ENCODE measurements around the gene SLC6A20.

Gene SLC6A20

DNA sequence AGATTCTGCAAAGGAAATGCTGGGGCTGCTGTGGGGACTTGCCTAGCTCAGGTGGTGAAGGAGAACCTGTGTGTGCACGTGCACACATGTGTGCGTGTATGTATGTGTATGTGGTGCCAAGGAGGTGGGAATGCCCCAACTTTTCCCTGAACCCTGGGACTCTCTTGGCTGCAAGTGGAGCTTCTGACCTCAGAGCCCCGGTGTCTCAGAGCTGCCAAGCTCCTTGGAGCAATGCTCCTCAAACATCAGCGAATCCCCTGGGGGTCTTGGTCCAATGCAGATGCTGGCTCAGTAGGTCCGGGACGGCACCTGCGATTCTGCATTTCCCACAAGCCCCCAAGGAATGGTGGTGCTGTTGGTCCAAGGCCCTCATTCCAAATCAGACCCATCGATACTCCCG is 5.8 kb upstream of the SLC6A20 start:
- Histone ChIP-seq H3K4me3 (ENCODE audit: insufficient read depth in 1 of 2, low read depth in 1 of 2, low read length in 2 of 2) (no peak overlapping the region), H3K23ac (ENCODE audit: low read length in 2 of 2) (no peak overlapping the region), H2BK15ac (ENCODE audit: low read depth, poor library complexity, severe bottlenecking) (no peak overlapping the region), H2BK120ac (ENCODE audit: low read depth, low read length) (no peak overlapping the region), H3K4ac (ENCODE audit: low read depth in 1 of 2, low read length in 2 of 2) (no peak overlapping the region), H3K4me2 (ENCODE audit: low read length, poor library complexity, severe bottlenecking) (no peak overlapping the region), H2AFZ (ENCODE audit: low read depth, low read length) (no peak overlapping the region), H3K4me1 (ENCODE audit: control insufficient read depth, insufficient read depth, low read depth, low read length) (no peaks in the 10 kb centered on the region), H3K27me3 (ENCODE audit: control insufficient read depth in 1 of 2, insufficient read depth in 1 of 2, low read length in 2 of 2) (peaks cover 20 to 31% of the 10 kb centered on the region in 2 experiments), H2AK5ac (ENCODE audit: low read length, severe bottlenecking) (no peak overlapping the region), H3K27ac (ENCODE audit: low read length, poor library complexity, severe bottlenecking) (no peak overlapping the region), H3K18ac (ENCODE audit: low read depth in 1 of 2, low read length in 2 of 2) (no peak overlapping the region), H4K91ac (ENCODE audit: low read length) (no peak overlapping the region), H2BK12ac (ENCODE audit: low read length in 2 of 2) (no peak overlapping the region), H3K14ac (ENCODE audit: low read length in 2 of 2) (no peak overlapping the region), H3K36me3 (ENCODE audit: control insufficient read depth in 1 of 2, insufficient read depth in 2 of 2, low read depth in 1 of 2, low read length in 2 of 2) (no peaks in the 10 kb centered on the region), H2BK5ac (ENCODE audit: low read depth, low read length, poor library complexity, severe bottlenecking) (no peak overlapping the region), H3K9ac (ENCODE audit: low read length) (no peak overlapping the region), H4K8ac (ENCODE audit: low read length) (no peak overlapping the region), H3K79me1 (replicated peaks; ENCODE audit: low read length, poor library complexity, severe bottlenecking) (no peaks in the 10 kb centered on the region), H3K9me3 (ENCODE audit: control insufficient read depth, low read length) (no peaks in the 10 kb centered on the region)
- DNase-seq: no peak
- WGBS: 96% methylated on average over 6 of the region's 9 CpGs

GRCh38 chr3:45800611-45801010 is 4.3 kb upstream of the SLC6A20 start:
- Histone ChIP-seq H3K4ac (ENCODE audit: low read depth in 1 of 2, low read length in 2 of 2) (no peak overlapping the region), H3K27ac (ENCODE audit: low read length, poor library complexity, severe bottlenecking) (no peak overlapping the region), H3K4me3 (ENCODE audit: insufficient read depth in 1 of 2, low read depth in 1 of 2, low read length in 2 of 2) (no peak overlapping the region), H3K27me3 (ENCODE audit: control insufficient read depth in 1 of 2, insufficient read depth in 1 of 2, low read length in 2 of 2) (peaks cover 34 to 46% of the 10 kb centered on the region in 2 experiments), H3K4me1 (ENCODE audit: control insufficient read depth, insufficient read depth, low read depth, low read length) (peaks cover 9% of the 10 kb centered on the region), H2BK120ac (ENCODE audit: low read depth, low read length) (no peak overlapping the region), H2BK5ac (ENCODE audit: low read depth, low read length, poor library complexity, severe bottlenecking) (no peak overlapping the region), H2AFZ (ENCODE audit: low read depth, low read length) (no peak overlapping the region), H3K18ac (ENCODE audit: low read depth in 1 of 2, low read length in 2 of 2) (no peak overlapping the region), H3K9me3 (ENCODE audit: control insufficient read depth, low read length) (no peaks in the 10 kb centered on the region), H2AK5ac (ENCODE audit: low read length, severe bottlenecking) (no peak overlapping the region), H4K91ac (ENCODE audit: low read length) (no peak overlapping the region), H2BK12ac (ENCODE audit: low read length in 2 of 2) (no peak overlapping the region), H4K8ac (ENCODE audit: low read length) (no peak overlapping the region), H3K14ac (ENCODE audit: low read length in 2 of 2) (no peak overlapping the region), H3K4me2 (ENCODE audit: low read length, poor library complexity, severe bottlenecking) (no peak overlapping the region), H2BK15ac (ENCODE audit: low read depth, poor library complexity, severe bottlenecking) (no peak overlapping the region), H3K79me1 (replicated peaks; ENCODE audit: low read length, poor library complexity, severe bottlenecking) (no peaks in the 10 kb centered on the region), H3K36me3 (ENCODE audit: control insufficient read depth in 1 of 2, insufficient read depth in 2 of 2, low read depth in 1 of 2, low read length in 2 of 2) (peaks cover 0 to 2% of the 10 kb centered on the region in 2 experiments), H3K23ac (ENCODE audit: low read length in 2 of 2) (no peak overlapping the region), H3K9ac (ENCODE audit: low read length) (no peak overlapping the region)
- no peak for DNase-seq
- 92% methylated on average over 4 of the region's 4 CpGs for WGBS

- Histone ChIP-seq H2AK5ac (ENCODE audit: low read length, severe bottlenecking) (no peak overlapping the region), H4K91ac (ENCODE audit: low read length) (no peak overlapping the region), H3K14ac (ENCODE audit: low read length in 2 of 2) (no peak overlapping the region), H3K23ac (ENCODE audit: low read length in 2 of 2) (no peak overlapping the region), H2BK5ac (ENCODE audit: low read depth, low read length, poor library complexity, severe bottlenecking) (no peak overlapping the region), H3K27ac (ENCODE audit: low read length, poor library complexity, severe bottlenecking) (no peak overlapping the region), H3K36me3 (ENCODE audit: control insufficient read depth in 1 of 2, insufficient read depth in 2 of 2, low read depth in 1 of 2, low read length in 2 of 2) (peaks cover 0 to 2% of the 10 kb centered on the region in 2 experiments), H3K79me1 (replicated peaks; ENCODE audit: low read length, poor library complexity, severe bottlenecking) (no peaks in the 10 kb centered on the region), H3K4me2 (ENCODE audit: low read length, poor library complexity, severe bottlenecking) (no peak overlapping the region), H2BK120ac (ENCODE audit: low read depth, low read length) (no peak overlapping the region), H4K8ac (ENCODE audit: low read length) (no peak overlapping the region), H2BK12ac (ENCODE audit: low read length in 2 of 2) (no peak overlapping the region), H3K4me3 (ENCODE audit: insufficient read depth in 1 of 2, low read depth in 1 of 2, low read length in 2 of 2) (no peak overlapping the region), H3K9me3 (ENCODE audit: control insufficient read depth, low read length) (no peaks in the 10 kb centered on the region), H3K9ac (ENCODE audit: low read length) (no peak overlapping the region), H2AFZ (ENCODE audit: low read depth, low read length) (no peak overlapping the region), H3K4me1 (ENCODE audit: control insufficient read depth, insufficient read depth, low read depth, low read length) (peaks cover 10% of the 10 kb centered on the region), H3K18ac (ENCODE audit: low read depth in 1 of 2, low read length in 2 of 2) (no peak overlapping the region), H3K4ac (ENCODE audit: low read depth in 1 of 2, low read length in 2 of 2) (no peak overlapping the region), H3K27me3 (ENCODE audit: control insufficient read depth in 1 of 2, insufficient read depth in 1 of 2, low read length in 2 of 2) (peaks cover 45 to 56% of the 10 kb centered on the region in 2 experiments), H2BK15ac (ENCODE audit: low read depth, poor library complexity, severe bottlenecking) (no peak overlapping the region)
- no peak for DNase-seq
- 91% methylated on average over 2 of the region's 2 CpGs for WGBS
Observed at GRCh38 chr3:45799586-45799985, 3.2 kb upstream of the SLC6A20 start.

DNA sequence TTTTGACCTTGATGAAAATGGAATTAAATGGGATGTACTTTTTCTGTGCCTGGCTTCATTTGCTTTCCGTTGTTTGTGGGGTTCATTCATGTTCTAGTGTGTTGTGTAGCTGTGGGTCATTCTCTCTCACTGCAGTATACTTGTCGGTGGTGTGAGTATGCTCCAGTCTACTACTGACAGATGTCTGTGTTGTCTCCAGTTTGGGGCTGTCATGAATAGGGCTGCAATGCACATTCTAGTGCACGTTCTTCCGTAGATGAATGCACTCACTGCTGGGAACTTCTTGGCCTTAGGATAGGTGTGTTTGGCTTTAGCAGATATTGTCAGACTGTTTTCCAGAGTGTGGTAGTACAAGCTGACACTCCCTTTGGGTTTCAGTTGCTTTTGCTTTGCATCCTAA is 1.7 kb upstream of the SLC6A20 start:
- Histone ChIP-seq H4K8ac (ENCODE audit: low read length) (no peak overlapping the region), H3K4me3 (ENCODE audit: insufficient read depth in 1 of 2, low read depth in 1 of 2, low read length in 2 of 2) (no peak overlapping the region), H3K27me3 (ENCODE audit: control insufficient read depth in 1 of 2, insufficient read depth in 1 of 2, low read length in 2 of 2) (peaks cover 59 to 71% of the 10 kb centered on the region in 2 experiments), H2AFZ (ENCODE audit: low read depth, low read length) (no peak overlapping the region), H2BK12ac (ENCODE audit: low read length in 2 of 2) (no peak overlapping the region), H3K9me3 (ENCODE audit: control insufficient read depth, low read length) (no peaks in the 10 kb centered on the region), H2AK5ac (ENCODE audit: low read length, severe bottlenecking) (no peak overlapping the region), H3K36me3 (ENCODE audit: control insufficient read depth in 1 of 2, insufficient read depth in 2 of 2, low read depth in 1 of 2, low read length in 2 of 2) (peaks cover 0 to 2% of the 10 kb centered on the region in 2 experiments), H4K91ac (ENCODE audit: low read length) (no peak overlapping the region), H3K27ac (ENCODE audit: low read length, poor library complexity, severe bottlenecking) (no peak overlapping the region), H2BK5ac (ENCODE audit: low read depth, low read length, poor library complexity, severe bottlenecking) (no peak overlapping the region), H2BK120ac (ENCODE audit: low read depth, low read length) (no peak overlapping the region), H3K4ac (ENCODE audit: low read depth in 1 of 2, low read length in 2 of 2) (no peak overlapping the region), H3K4me1 (ENCODE audit: control insufficient read depth, insufficient read depth, low read depth, low read length) (peaks cover 10% of the 10 kb centered on the region), H3K18ac (ENCODE audit: low read depth in 1 of 2, low read length in 2 of 2) (no peak overlapping the region), H3K4me2 (ENCODE audit: low read length, poor library complexity, severe bottlenecking) (no peak overlapping the region), H2BK15ac (ENCODE audit: low read depth, poor library complexity, severe bottlenecking) (no peak overlapping the region), H3K9ac (ENCODE audit: low read length) (no peak overlapping the region), H3K14ac (ENCODE audit: low read length in 2 of 2) (no peak overlapping the region), H3K79me1 (replicated peaks; ENCODE audit: low read length, poor library complexity, severe bottlenecking) (no peaks in the 10 kb centered on the region), H3K23ac (ENCODE audit: low read length in 2 of 2) (no peak overlapping the region)
- DNase-seq: no peak
- 66% methylated on average over 4 of the region's 4 CpGs for WGBS

Measured in mesenchymal stem cell (in vitro differentiated cells and primary cell).